GM18868 (cell line): ENCODE results near the gene TMEM164.

ENCODE experiments used
- ATAC-seq: cut with Tn5 transposase; IDR thresholded peaks from one replicate; pipeline ENCODE4 v1.9.1; 2021; ENCODE audit warnings: mild to moderate bottlenecking, moderate library complexity; ENCODE audit not compliant: unreplicated experiment

TMEM164 gene

DNA sequence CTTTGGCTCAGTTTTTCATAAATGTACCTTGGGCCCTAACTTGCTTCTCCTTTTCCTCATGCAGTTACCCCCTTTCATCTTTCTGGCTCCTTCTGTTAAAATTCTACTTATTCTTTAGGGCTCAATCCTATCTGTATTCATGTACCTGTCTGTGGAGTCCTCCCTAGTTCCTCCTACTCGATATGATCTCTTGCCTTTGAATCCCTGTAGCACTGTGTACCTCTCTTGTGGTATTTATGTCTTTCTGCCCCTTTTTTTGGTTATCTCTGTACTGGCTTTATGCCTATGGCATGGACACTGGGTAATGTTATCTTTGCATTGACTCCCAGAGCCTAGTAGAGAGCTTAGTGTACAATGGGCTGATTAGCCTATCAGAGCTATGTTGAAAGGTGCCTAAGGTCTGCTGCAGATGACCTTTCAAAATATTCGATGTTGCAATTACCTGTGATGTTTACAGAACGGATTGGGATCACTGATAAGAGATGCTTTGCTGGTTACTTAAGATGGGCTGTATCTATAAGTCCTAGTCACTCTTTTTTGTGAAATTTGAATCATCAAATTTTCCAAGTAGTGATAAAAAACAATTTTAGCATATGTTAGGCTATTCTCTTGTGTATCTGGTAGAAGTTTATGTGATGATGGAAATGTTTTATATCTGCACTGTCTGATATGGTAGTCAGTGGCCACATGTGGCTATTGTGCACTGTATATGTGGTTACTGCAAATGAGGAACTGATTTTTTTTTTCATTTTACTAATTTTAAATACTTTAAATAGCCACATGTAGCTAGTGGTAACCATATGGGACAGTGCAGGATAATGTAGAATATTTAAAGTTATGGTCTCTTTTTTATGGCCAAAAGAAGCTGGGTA, 33.5 kb downstream of the TMEM164 start:
- ATAC-seq: peak; percentile 67

DNA sequence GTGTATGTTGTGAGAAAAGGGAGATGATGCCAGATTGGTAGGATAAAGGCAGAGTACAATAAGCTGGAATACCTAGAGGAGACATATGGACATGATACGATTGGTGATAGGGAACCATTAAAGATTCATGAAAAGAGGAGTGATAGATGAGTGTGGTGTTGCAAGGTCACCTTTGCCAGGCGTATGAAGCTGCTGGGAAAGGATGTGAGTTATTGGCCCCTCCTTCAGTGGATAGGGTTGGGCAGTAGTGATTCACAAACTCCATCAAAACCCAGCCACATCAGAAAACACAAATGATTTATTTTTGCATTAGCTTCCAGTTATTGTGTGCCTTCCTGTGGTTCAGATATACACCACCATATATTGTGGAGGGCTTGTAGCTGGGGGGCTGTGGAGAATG, 34.3 kb downstream of the TMEM164 start:
- ATAC-seq: no peak

GRCh38 chrX:110038900-110039299, 36.0 kb downstream of the TMEM164 start:
- no peak for ATAC-seq

- no peak for ATAC-seq
Measured at GRCh38 chrX:110041980-110042379, 39.1 kb downstream of the TMEM164 start.

- ATAC-seq: no peak
Measured at GRCh38 chrX:110042496-110042895, 39.6 kb downstream of the TMEM164 start.

DNA sequence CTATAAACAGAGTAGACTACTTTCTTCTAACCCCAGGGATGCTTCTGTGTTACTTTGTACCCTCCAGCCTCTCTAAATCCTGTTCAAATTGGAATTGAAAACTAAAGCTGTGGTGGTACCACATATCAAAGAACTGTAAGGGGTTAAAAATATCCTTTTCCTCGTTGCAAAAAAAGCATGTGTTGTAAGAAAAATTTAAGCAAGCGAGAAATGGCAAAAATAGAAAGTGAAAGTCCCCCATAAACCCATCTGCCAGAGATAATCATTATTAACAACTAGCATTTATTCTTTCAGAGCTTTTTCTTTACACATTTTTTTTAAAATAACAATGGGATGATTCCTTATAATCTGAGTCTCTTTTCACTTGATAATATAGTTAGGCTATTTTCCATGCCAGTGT, 40.6 kb downstream of the TMEM164 start:
- ATAC-seq: no peak

GRCh38 chrX:110044346-110045249, 41.7 kb downstream of the TMEM164 start:
- no peak for ATAC-seq

DNA sequence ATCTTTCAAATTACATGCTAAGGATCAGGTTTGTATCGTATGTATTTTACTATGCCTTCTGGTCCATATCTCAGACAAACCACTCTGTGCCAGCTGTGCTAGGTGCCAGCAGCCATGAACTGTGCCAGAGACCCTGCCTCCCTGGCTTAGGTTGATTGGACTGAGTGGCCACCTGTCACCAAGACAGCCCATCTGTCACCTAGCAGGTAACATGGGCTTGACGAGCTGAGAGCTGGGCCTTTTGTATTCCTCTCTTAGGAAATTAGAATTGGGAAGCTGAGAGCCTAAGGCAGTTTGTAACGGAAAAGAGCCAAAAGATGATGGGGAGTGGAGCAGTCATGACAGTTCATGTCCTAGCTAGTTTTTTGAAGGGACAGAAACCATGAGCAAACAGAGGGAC, 42.5 kb downstream of the TMEM164 start:
- ATAC-seq: no peak

DNA sequence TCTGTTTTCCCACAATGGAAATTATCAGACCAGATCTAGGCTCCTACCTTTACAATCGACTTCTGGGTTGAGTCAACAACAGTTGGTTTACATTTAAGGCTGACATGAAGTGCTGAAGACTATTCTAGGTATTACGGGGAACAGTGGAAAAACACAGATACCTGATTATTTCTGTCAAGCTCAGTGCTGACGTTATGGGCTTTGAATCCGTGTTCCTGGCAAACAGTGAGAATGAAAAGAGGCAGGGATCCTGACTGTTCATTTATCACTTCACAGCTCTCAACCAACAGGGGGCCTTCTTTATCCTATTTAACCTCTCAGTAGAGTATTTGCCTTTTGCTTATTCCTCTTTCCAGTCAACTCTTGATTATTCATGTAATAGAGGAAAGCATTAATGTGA, 43.1 kb downstream of the TMEM164 start:
- no peak for ATAC-seq

- peak; percentile 48 for ATAC-seq
Measured at GRCh38 chrX:110046971-110047370, 44.1 kb downstream of the TMEM164 start.

GRCh38 chrX:110049096-110049495, 46.2 kb downstream of the TMEM164 start:
- no peak for ATAC-seq

- ATAC-seq: no peak
Measured at GRCh38 chrX:110050386-110050785, 47.5 kb downstream of the TMEM164 start.

GRCh38 chrX:110050901-110051300, 48.0 kb downstream of the TMEM164 start:
- peak; percentile 44 for ATAC-seq

- ATAC-seq: no peak
Measured at GRCh38 chrX:110051559-110051958, 48.6 kb downstream of the TMEM164 start.

GRCh38 chrX:110052303-110052702, 49.4 kb downstream of the TMEM164 start:
- ATAC-seq: no peak

DNA sequence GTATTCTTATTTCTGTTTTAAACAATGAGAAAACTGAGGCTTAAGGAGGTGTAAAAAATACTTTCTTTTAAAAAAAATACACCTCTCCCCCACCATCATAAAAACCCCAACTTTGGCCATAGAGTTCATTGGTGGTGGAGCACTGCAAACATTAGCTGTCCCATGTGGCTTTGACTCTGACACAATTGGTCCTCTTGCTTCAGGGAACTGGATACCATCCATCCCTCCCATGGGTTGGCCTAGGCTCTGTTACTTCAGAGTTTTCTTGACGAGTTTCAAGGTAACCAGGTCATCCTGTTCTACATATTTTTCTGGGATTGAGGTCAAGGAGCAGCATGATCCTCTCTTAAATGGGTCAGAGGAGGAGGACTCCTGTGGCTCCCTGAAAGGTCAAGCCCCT, 50.5 kb downstream of the TMEM164 start:
- ATAC-seq: no peak

- ATAC-seq: no peak
Measured at GRCh38 chrX:110055616-110056015, 52.7 kb downstream of the TMEM164 start.

- no peak for ATAC-seq
Measured at GRCh38 chrX:110056419-110056818, 53.5 kb downstream of the TMEM164 start.

- no peak for ATAC-seq
Measured at GRCh38 chrX:110059410-110059809, 56.5 kb downstream of the TMEM164 start.

GRCh38 chrX:110060317-110060716, 57.4 kb downstream of the TMEM164 start:
- no peak for ATAC-seq

DNA sequence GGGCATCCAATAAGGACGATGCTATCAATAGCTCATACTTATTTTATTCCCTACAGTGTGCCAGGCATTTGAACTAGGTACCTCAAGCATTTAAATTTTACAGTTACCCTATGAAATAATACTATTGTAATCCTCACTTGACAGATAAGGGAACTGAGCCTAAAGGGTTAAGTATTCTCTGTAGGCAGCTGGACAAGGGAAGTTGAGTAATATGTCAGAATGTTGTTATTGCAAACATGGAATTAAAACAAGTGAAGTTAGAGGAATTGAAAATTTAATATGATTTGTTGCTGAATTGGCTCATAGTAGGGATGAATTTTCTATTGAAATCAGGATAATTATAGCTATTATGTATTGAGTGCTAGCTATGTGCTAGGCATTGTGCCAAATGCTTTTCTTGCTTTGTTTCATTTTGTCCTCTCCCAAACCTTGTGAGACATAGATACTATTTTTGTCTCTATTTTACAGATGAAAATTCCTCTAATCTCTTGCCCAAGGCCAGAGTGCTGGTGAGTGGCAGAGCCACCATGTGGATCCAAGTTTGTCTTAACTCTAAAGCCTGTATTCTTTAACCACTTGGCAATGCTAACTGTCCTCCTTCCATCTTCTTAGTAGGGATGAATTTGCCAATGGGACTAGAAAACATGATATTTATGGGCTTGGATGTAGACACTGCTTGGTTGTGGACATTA, 58.1 kb downstream of the TMEM164 start:
- ATAC-seq: no peak
